ENCODE measurements around the gene NRG3. TPM values are rescaled to one million over a fixed set of nuclear protein-coding genes. Genes with fewer than 3 reads are reported as not detected.

Gene NRG3
- polyA plus RNA-seq, 3 donors from 2014 or later: not detected

DNA sequence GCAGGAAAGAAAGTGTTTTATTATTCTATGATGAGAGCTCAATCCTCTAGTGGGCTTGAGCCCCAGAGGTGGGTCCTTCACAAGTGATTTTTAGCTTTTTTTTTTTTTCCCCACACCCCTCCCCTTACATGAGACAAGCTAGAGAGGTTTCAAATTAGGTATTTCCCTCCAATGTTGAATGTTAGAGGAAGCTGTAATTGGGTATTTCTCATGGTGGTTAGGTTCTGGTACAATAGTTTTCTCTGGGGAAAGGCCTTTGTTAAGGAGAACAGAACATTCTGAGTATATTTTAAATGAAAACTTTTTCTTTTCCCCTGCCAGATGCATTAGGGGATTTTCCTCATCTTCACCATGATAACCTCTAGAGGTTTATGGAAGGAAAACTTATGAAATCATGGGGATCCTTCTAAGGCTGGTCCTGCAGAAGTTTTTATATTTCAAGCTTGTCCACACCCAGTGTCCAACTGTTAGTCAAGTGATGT lies 1039.7 kb downstream of the NRG3 start:
- Mint-ChIP-seq H3K4me3 (no peak overlapping the region), H3K27me3 (ENCODE audit: low read depth in 3 of 3) (peaks cover 0 to 2% (median 0%) of the 10 kb centered on the region in 3 donors)

DNA sequence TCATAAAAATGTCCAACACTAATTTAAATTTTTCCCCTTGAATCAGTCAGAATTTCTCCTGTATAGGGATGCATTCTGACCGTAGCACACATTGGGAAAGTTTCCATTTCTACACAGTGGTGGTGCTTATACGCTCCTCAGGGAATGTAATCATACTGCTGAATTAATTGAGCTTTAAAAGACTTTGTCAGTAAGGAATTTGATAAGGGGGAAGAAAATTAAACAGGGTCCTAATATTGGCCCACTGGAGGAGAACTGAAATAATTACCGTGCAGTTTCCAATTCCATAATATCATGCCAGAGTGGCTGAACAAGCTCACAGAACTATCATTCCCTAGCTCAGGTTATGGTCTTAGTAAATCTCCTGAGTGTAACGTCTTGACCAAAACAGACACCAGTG lies 1041.9 kb downstream of the NRG3 start:
- Mint-ChIP-seq H3K27me3 (ENCODE audit: low read depth in 3 of 3) (peaks cover 0 to 2% (median 0%) of the 10 kb centered on the region in 3 donors), H3K4me1 (no peaks in the 10 kb centered on the region), H3K27ac (no peak overlapping the region), H3K9me3 (peaks cover 2 to 25% (median 11%) of the 10 kb centered on the region in 6 donors), H3K4me3 (no peak overlapping the region), H3K36me3 (no peaks in the 10 kb centered on the region)
- DNase-seq: no peak

More for the DNA sequence above, 1039.7 kb downstream of the NRG3 start:
- Mint-ChIP-seq H3K4me1 (no peaks in the 10 kb centered on the region), H3K27ac (no peak overlapping the region), H3K9me3 (peaks cover 7 to 27% (median 9%) of the 10 kb centered on the region in 6 donors), H3K36me3 (no peaks in the 10 kb centered on the region)
- DNase-seq: no peak

DNA sequence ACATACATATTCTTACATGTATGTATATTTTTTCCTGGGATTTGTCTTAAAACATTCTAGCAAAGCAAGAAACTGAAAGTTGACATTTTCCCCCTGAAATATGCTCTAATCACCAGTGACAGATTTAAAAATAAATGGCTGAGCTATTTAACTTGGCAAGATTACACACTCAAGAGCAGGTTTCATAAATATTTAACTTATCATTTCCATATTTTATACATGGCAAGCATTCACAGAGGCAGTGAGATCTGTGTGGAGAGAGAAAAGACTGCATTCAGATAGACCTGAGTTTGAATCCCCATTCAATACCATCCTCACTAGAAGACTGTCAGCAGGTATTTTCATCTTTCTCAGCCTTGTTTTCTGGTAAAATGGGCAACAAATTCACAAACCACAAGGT lies 1043.0 kb downstream of the NRG3 start:
- Mint-ChIP-seq H3K27ac (no peak overlapping the region), H3K27me3 (ENCODE audit: low read depth in 3 of 3) (peaks cover 0 to 2% (median 0%) of the 10 kb centered on the region in 3 donors), H3K4me3 (no peak overlapping the region), H3K4me1 (no peaks in the 10 kb centered on the region), H3K36me3 (no peaks in the 10 kb centered on the region), H3K9me3 (peaks cover 2 to 28% (median 12%) of the 10 kb centered on the region in 6 donors)
- DNase-seq: no peak

DNA sequence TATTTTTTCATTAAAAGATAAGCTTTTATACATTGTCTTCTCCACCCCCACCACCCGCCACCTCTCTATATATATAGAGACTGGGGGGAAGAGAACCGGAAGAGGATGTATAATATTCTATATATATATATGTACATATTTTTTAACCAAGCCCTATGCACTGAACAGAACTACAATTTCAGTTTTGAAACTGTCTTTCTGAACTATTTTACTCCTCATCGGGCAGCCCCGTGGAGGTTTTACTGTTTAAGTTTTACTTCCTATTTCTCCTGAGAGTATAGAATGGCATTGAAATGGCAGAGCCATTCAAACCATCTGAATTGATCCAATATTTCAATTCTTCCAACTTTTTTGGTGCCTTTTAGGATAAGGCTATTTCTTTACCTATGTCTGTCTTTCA lies 1047.1 kb downstream of the NRG3 start:
- no peaks in the 10 kb centered on the region for H3K4me1 Mint-ChIP-seq
- no peaks in the 10 kb centered on the region for H3K36me3 Mint-ChIP-seq
- DNase-seq: no peak
- no peaks in the 10 kb centered on the region for H3K27me3 Mint-ChIP-seq (ENCODE audit: low read depth in 3 of 3)
- H3K27ac Mint-ChIP-seq: no peak overlapping the region
- H3K9me3 Mint-ChIP-seq: peaks cover 3 to 32% (median 14%) of the 10 kb centered on the region in 6 donors
- no peak overlapping the region for H3K4me3 Mint-ChIP-seq

DNA sequence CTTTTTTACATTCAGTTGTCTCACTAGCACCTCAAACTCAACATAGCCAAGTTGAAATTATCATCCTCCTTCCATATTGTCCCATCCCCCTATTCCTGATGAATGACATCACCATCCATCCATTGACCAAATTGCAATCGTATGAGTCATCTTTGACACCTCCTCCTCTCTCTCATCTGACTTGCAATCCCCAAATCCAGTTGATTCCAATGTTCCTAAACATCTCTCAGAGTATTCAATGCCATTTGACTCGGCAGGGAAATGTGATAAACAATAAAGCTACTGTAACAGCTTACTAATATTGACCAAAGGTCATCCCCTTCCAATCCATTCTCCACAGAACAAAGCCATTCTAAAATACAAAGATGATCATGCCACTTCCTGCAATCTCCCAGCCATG lies 1047.8 kb downstream of the NRG3 start:
- Mint-ChIP-seq H3K36me3 (no peaks in the 10 kb centered on the region), H3K4me3 (no peak overlapping the region), H3K27me3 (ENCODE audit: low read depth in 3 of 3) (no peaks in the 10 kb centered on the region), H3K4me1 (no peaks in the 10 kb centered on the region), H3K27ac (no peak overlapping the region), H3K9me3 (peaks cover 3 to 32% (median 14%) of the 10 kb centered on the region in 6 donors)
- no peak for DNase-seq

DNA sequence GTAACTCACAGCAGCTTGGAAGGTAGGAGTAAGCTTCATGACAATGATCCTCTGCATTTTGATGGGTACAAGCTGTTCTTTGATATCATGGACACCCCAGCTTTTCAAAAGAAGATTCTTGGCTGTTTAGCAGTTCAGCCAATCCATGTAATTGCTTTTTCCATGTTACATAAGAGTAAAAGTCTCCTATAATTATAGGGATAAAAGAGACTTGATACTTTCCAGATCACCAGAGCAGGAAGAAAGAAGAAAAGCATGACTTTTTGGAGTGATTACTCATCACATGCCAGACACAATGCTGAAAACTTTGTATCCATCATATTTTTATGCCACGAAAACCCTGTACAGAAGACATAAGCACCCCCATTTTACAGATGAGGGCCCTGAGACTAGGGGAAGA lies 1049.7 kb downstream of the NRG3 start:
- H3K36me3 Mint-ChIP-seq: no peaks in the 10 kb centered on the region
- no peak for DNase-seq
- H3K4me1 Mint-ChIP-seq: no peaks in the 10 kb centered on the region
- H3K9me3 Mint-ChIP-seq: peaks cover 3 to 30% (median 15%) of the 10 kb centered on the region in 6 donors
- no peaks in the 10 kb centered on the region for H3K27me3 Mint-ChIP-seq (ENCODE audit: low read depth in 3 of 3)
- no peak overlapping the region for H3K27ac Mint-ChIP-seq
- no peak overlapping the region for H3K4me3 Mint-ChIP-seq

DNA sequence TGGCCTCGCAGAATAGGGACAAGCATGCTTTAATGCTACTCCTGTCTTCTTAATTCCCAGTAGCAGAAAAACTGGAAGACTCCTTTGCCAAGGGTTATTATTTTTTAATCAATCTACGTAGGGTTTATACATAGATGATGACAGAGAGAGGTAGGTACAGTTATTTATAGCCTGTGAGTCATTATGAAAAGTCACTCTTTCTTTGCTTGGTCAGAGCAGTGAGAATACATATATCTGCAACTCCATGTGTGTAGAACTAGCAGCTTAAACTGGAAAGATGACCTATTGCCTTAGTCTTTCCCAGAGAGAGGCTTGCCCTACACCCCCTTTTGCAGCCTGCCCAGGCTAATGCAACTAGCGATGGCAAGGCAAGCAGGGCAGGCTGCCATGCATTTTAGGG lies 1050.6 kb downstream of the NRG3 start:
- Mint-ChIP-seq H3K36me3 (no peaks in the 10 kb centered on the region), H3K9me3 (peaks cover 3 to 31% (median 12%) of the 10 kb centered on the region in 6 donors)

DNA sequence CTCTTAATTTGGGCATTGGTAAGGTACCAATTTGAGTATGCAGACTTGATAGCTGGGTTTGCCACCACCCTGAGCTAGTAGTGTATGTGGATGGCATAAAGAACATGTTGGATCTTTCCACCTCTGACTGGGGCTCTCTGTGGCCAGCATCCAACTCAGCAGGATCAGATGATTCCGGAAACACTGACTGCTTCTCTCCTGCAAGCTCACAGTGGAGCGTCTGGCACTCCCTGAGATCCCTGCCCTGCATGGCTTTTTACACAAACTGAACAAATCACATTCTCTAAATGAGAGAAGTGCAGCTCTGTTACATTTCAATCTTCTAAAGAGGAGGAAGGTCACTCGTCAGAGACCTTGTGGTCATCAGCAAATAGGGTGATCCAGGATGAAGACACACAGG lies 1057.5 kb downstream of the NRG3 start:
- no peak overlapping the region for H3K27ac Mint-ChIP-seq
- no peak overlapping the region for H3K4me3 Mint-ChIP-seq

More for the DNA sequence above, 1050.6 kb downstream of the NRG3 start:
- Mint-ChIP-seq H3K4me3 (no peak overlapping the region), H3K27me3 (ENCODE audit: low read depth in 3 of 3) (no peaks in the 10 kb centered on the region), H3K27ac (no peak overlapping the region), H3K4me1 (no peaks in the 10 kb centered on the region)
- DNase-seq: no peak

DNA sequence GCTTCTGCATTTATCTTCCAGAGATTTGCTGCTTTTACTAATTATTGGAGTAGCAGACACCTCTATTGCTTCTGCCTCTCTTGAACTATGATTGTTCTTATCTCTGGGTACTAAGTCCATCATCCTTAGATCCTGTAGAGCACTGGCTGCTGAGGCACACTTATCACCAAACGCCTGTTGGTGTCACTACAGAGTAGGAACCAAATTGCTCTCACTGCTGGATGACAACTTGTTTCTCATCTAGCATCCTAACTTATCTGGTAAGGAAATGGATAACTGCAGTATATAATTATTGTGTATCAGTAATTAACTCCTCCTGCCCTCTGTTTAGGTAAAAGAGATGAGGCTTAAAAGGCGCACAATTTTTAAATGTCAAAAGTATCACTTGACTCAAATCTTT lies 1059.4 kb downstream of the NRG3 start:
- no peak for DNase-seq
- Mint-ChIP-seq H3K9me3 (peaks cover 2 to 30% (median 11%) of the 10 kb centered on the region in 6 donors), H3K27ac (no peak overlapping the region), H3K36me3 (no peaks in the 10 kb centered on the region), H3K27me3 (ENCODE audit: low read depth in 3 of 3) (no peaks in the 10 kb centered on the region), H3K4me3 (no peak overlapping the region), H3K4me1 (no peaks in the 10 kb centered on the region)

More for the DNA sequence above, 1057.5 kb downstream of the NRG3 start:
- Mint-ChIP-seq H3K9me3 (peaks cover 2 to 29% (median 14%) of the 10 kb centered on the region in 6 donors), H3K27me3 (ENCODE audit: low read depth in 3 of 3) (no peaks in the 10 kb centered on the region), H3K36me3 (no peaks in the 10 kb centered on the region), H3K4me1 (no peaks in the 10 kb centered on the region)
- no peak for DNase-seq

DNA sequence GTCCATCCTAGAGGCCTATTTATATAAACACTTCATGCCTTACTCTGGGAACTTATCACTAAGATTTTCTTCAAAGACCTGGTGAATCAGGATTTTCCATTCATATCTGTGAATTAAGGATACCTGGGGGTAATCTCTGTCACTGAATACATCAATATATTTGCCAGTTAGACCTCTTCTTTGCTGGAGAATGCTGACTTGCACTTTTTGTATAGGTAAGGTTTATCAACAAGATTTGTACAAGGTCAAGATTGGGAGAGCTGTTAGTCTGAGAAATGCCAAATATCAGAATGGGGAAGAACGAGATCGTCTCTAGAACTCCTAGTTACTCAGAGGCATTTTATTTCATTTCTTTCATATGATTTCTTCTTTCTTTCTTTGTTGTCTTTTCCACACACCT lies 1060.0 kb downstream of the NRG3 start:
- Mint-ChIP-seq H3K9me3 (peaks cover 2 to 29% (median 9%) of the 10 kb centered on the region in 6 donors), H3K36me3 (no peaks in the 10 kb centered on the region), H3K27ac (no peak overlapping the region), H3K4me3 (no peak overlapping the region), H3K27me3 (ENCODE audit: low read depth in 3 of 3) (no peaks in the 10 kb centered on the region), H3K4me1 (no peaks in the 10 kb centered on the region)
- no peak for DNase-seq

DNA sequence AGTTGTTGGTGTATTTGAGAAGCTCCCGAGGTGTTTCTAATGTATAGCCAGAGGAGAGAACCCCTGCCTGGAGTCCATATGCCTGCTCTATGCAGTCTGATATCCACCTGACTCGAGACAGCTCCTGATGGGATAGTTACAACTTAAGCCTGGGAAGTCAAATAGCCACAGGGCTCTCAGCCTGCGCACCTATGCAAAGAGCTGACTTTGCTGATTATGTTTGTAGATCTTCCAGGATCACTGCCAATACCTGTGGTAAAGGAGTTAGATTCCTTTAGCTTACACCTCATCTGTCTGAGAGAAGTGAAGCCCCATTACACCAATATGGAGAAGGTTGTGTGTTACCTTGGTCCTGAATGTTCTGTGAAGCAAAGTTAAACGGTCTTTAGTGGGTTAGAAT lies 1063.3 kb downstream of the NRG3 start:
- H3K36me3 Mint-ChIP-seq: no peaks in the 10 kb centered on the region
- DNase-seq: no peak
- H3K4me1 Mint-ChIP-seq: no peaks in the 10 kb centered on the region
- H3K9me3 Mint-ChIP-seq: peaks cover 3 to 22% (median 9%) of the 10 kb centered on the region in 6 donors
- no peak overlapping the region for H3K4me3 Mint-ChIP-seq
- H3K27me3 Mint-ChIP-seq (ENCODE audit: low read depth in 3 of 3): no peaks in the 10 kb centered on the region
- H3K27ac Mint-ChIP-seq: no peak overlapping the region

DNA sequence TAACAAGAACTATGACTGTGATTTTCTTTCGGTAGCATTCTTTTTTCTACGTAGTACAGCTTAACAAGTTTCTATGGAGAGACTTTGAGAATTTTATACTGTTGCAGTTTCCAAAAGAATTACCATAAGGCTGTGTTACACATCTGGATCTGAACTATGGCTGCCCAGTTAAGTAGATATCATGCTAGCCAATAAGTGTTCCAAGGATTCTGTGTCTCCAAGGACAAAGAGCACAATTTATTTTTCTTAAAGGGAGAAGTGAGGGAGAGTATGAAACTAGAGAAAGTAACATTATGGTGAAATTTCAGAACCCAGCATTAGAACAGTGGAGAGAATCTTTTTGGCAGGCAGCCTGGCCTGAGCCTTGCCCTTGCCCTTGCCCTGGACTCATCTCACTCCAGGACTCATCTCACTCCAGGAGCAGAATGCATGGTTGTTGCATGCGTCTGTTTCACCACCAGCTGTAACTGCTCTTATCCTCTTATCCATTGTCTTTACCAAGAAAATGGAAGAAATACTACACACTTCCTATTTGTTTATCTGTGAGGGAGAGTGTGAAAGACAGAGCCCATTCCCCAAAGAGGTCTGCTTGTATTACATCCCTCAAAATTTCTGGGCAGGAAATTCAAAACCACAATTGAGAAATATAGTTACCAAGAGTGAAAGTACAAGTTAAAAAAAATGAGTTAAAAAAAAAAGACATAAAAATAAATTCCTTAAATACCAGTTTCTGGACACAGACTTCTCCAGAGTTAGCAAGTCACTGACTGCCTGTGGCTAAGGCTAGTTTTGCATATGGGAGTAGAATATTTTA lies 1067.5 kb downstream of the NRG3 start:
- Mint-ChIP-seq H3K36me3 (no peaks in the 10 kb centered on the region), H3K27me3 (ENCODE audit: low read depth in 3 of 3) (no peaks in the 10 kb centered on the region), H3K4me1 (no peaks in the 10 kb centered on the region), H3K4me3 (no peak overlapping the region), H3K27ac (no peak overlapping the region), H3K9me3 (peaks cover 5 to 23% (median 14%) of the 10 kb centered on the region in 6 donors)
- DNase-seq: no peak

DNA sequence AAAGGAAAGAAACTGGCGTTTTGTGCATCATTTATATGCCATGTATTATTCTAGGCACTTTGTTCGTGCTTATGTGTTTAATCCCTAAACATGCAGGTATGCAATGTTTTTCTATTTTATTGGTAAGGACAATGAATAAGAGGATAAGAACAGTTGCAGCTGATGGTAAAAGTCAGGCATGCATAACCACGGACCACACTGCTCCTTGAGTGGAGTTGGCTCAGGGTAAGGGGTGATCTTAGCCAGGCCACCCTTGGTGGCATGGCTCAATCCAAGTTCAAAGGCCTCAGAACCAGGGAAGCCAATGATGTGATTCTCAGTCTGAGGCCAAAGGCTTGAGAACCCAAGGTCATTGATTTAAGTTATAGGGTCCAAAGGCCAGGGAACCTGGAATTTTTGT lies 1068.1 kb downstream of the NRG3 start:
- no peaks in the 10 kb centered on the region for H3K4me1 Mint-ChIP-seq

DNA sequence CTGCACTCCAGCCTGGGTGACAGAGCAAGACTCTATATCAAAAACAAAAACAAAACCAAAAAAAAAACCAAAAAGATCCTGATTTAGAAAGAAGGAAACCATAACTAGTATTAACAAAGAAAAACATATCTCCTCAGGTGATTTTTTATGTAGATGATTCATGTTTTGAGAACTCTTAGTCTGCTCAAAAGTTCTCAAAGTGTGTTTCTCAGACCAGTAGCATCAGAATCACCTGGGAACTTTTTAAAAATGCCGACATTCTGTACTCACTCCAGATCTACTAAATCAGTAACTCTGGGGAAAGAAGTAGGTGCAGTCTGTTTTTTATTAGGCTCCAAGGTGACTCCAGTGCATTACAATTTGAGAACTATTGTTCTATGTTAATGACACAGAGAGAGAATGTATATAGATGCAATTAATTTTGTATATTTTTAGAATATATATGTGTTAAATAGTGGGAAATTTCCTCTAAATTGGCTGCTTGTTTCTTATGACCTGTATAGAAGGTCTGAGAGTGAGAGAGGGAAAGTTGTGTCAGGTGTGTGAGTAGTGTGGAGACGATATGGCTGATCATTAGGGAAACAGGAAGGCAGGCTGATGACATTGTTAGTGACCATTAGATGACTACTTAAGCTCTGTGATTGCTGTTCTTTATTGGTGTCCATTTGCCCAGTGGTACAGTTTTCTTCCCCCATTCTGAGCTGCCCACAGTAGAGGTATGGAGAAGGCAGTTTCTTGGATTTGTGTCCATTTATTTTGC lies 1075.0 kb downstream of the NRG3 start:
- no peak overlapping the region for H3K4me3 Mint-ChIP-seq
- no peaks in the 10 kb centered on the region for H3K36me3 Mint-ChIP-seq
- no peaks in the 10 kb centered on the region for H3K4me1 Mint-ChIP-seq
- H3K9me3 Mint-ChIP-seq: peaks cover 0 to 18% (median 14%) of the 10 kb centered on the region in 6 donors
- no peak overlapping the region for H3K27ac Mint-ChIP-seq
- H3K27me3 Mint-ChIP-seq (ENCODE audit: low read depth in 3 of 3): no peaks in the 10 kb centered on the region
- no peak for DNase-seq

More for the DNA sequence above, 1068.1 kb downstream of the NRG3 start:
- no peak for DNase-seq
- H3K9me3 Mint-ChIP-seq: peaks cover 5 to 24% (median 13%) of the 10 kb centered on the region in 6 donors
- no peak overlapping the region for H3K4me3 Mint-ChIP-seq
- no peak overlapping the region for H3K27ac Mint-ChIP-seq
- H3K27me3 Mint-ChIP-seq (ENCODE audit: low read depth in 3 of 3): no peaks in the 10 kb centered on the region
- no peaks in the 10 kb centered on the region for H3K36me3 Mint-ChIP-seq
